OCI-LY1 (cell line): ENCODE data around the gene PARG.
"Not testable (repeated sequence)": the region's sequence is repeated elsewhere in the genome, so short reads cannot be mapped to it uniquely, and the experiment has no call there.

Experiments used
- EZH2 ChIP-seq: fragments of 200-600 bp; sonication (generic), shearing (Covaris generic); IDR thresholded peaks from 2 replicates; pipeline ENCODE4 v1.8.0; 2017; ENCODE audit warnings: borderline replicate concordance, mixed run types, mild to moderate bottlenecking, antibody characterized with exemption, low read length, moderate library complexity, mixed read lengths
- TF ChIP-seq, protein P1 (sequence below): fragments of 200-600 bp; sonication (generic), shearing (Covaris generic); IDR thresholded peaks from 2 replicates; pipeline ENCODE4 v1.5.1; 2017; ENCODE audit warnings: mild to moderate bottlenecking, antibody characterized with exemption, low read length, moderate library complexity, mixed read lengths

- TF ChIP-seq, protein P1, sequence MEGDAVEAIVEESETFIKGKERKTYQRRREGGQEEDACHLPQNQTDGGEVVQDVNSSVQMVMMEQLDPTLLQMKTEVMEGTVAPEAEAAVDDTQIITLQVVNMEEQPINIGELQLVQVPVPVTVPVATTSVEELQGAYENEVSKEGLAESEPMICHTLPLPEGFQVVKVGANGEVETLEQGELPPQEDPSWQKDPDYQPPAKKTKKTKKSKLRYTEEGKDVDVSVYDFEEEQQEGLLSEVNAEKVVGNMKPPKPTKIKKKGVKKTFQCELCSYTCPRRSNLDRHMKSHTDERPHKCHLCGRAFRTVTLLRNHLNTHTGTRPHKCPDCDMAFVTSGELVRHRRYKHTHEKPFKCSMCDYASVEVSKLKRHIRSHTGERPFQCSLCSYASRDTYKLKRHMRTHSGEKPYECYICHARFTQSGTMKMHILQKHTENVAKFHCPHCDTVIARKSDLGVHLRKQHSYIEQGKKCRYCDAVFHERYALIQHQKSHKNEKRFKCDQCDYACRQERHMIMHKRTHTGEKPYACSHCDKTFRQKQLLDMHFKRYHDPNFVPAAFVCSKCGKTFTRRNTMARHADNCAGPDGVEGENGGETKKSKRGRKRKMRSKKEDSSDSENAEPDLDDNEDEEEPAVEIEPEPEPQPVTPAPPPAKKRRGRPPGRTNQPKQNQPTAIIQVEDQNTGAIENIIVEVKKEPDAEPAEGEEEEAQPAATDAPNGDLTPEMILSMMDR = not testable (repeated sequence)
- not testable (repeated sequence) for TF ChIP-seq EZH2
These were observed 46.5 kb upstream of the PARG start, which contains the start of gene AGAP6 for GRCh38 chr10:49988376-49988775.
